Transverse colon (tissue), 4 donors: Measurements from ENCODE around the gene FGGY.

Source experiments
- CTCF ChIP-seq, 5 experiments: fragments of 200-600 bp in 3 of 5; fragments of 450-650 bp in 2 of 5; sonication (generic) in 3 of 5; IDR thresholded peaks; 1 replicate in 2 of 5; 2 replicates in 3 of 5; pipeline ENCODE4 v1.5.1; 2016 to 2017; ENCODE audit warnings: antibody characterized with exemption in 5 of 5, inconsistent platforms in 3 of 5, mild to moderate bottlenecking in 2 of 5, moderate library complexity in 1 of 5
- POLR2AphosphoS5 ChIP-seq, 3 donors: sonication (generic); formaldehyde crosslinking; IDR thresholded peaks; one replicate each; pipeline ENCODE4 v1.6.1; 2016; ENCODE audit warnings: antibody characterized with exemption in 3 of 3

DNA sequence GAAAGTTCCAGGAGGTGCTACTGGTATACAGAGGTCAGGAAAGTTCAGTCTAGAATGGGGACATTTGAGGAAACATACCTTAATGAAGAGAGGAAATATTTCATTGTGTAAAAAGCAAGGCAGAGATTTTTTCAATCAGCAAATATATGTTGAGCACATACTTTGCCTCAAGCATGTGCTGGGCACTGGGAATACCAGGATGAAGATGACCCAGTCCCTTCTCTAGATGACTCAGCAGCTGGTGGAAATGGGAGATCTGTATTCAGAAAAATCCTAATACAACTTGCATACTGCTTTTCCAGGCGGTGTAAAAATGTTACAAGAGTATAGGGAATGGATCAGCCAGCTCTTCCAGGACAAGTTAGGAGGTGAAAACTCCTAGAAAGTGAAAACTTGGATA lies 229.3 kb downstream of the FGGY start:
- TF ChIP-seq CTCF (IDR thresholded peaks at IDR 0.05) (no peak), POLR2AphosphoS5 (IDR thresholded peaks at IDR 0.05) (no peak)
